Middle frontal gyrus (tissue), 1 donor: ENCODE data around the gene PLTP.
"Not testable (repeated sequence)": the region's sequence is repeated elsewhere in the genome, so short reads cannot be mapped to it uniquely, and the experiment has no call there.

Source experiments
- DNase-seq: peaks from one replicate; pipeline ENCODE4 v3.0.0-alpha.2; 2015; ENCODE audit warnings: low spot score; ENCODE audit errors: extremely low spot score

Gene PLTP

DNA sequence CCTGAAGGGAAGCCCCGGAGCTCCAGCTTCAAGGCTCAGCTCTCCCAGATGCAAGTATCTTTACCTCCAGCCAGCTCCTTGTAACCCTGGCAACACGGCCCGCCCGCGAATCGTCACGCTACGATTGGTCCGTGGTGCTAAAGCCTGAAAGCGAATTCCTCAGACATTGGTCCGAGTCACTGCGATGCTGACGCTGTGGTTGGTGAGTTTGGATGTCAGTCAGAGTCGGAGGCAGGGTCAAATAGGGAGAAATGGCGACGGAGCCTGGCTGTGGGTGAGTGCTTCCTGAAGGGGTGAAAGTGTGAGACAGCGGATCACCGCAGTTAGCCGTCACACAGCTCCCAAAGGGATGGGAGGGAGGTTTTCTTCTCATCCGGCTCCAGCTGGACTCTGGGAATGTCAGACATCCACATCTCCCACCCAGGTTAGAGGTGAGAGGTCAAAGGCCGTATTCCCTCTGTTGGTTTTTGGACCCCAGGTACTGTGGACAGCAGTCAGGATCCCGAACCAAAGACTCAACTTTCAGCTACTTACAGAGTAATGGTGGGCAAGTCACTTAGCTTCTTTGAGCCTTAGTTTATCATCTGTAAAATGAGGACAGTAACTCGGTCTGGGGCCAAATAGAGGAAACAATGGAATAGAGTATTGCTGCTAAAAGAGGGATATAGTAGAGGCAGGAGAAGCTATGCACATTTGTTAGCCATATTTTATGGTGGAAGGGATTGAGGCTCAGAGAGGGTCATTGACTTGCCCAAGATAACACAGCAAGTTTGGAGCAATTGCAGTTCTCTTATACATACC, 30.8 kb downstream of the PLTP start, which contains the start of gene ZSWIM1:
Gene ZSWIM1 (plus strand): TSS at position 240 of the 801 bp plus-strand sequence. CDS start 1,366 bp downstream, outside the sequence.
- DNase-seq: peak; percentile 99

DNA sequence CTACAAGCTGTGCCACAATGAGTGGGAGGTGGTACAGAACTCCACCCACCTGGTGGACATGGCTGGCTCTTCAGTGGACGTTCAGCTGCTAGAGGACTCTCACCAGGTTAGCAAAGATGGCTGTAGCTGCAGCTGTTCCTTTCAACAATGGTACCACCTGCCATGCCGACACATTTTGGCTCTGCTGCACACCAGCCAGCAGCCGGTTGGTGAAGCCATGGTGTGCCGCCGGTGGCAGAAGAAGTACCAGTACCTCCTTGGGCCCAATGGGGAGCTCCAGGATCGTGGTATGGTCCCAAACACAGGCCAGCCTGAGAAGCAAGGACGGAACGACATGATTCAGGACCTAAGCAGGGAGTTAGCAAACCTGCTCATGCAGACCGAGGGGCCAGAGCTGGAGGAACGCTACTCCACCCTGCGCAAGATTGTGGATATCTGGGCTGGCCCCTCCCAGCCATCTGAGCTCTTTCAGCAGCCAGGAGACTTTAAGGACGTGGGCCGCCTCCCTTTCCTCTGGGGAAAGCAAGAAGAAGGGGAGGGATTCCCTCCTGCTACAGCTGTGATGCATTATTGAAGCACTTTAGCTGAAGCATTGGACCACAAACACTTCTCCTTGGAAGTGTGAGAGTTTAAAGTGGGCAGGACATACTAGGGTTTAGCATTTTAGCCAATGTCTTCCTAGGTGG, 33.7 kb downstream of the PLTP start:
- no peak for DNase-seq

GRCh38 chr20:45874576-45874975, 37.4 kb downstream of the PLTP start:
- no peak for DNase-seq

GRCh38 chr20:45874104-45874481, 37.9 kb downstream of the PLTP start:
- not testable (repeated sequence) for DNase-seq

DNA sequence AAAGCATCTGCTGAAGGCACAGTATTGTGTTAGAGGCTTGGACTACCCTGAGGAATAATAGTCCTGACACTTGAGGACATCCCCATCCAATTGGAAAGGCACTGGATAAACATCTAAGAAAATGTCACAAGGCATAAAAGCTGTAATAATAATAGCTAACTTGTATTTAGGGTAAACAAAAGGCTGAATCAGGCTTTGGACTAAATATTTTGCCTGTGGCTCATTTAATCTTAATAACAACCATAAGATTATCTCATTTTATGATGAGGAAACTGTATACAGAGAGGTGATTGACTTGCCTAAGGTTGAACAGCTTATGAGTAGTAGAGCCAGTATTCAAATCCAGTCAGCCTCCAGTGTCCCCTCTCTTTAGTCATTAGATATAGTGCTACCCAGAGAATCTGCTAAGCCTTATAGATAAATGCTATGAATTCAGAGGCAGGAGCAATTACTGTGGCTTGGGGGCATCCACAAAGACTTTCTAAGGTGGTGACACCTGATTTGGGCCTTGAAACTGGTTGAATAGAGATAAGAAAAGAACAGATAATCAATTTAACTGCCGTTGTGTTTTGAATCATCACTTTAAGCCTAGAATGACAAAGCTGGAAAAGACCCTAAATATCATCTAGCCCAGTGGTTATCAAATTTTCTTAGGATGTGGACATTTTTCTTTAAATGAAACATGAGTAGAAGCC, 38.4 kb downstream of the PLTP start:
- DNase-seq: no peak

- no peak for DNase-seq
Measured at GRCh38 chr20:45872626-45873025, 39.3 kb downstream of the PLTP start.

DNA sequence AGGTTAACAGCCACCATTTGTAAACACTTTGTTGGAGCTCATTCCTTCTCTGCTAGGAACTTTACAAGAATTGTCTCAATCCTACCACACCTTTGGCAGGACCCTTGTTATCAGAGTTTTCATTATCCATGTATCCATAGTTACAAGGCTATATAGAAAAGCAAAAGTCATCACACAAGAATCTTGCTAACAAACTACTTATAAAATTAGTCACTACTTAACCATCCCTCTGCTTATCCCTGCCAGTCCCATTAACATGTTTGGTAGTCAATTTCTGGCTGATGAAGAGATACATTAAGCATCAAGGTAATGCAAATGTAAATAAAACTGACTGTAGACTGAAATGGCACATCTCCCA, 44.2 kb downstream of the PLTP start:
- DNase-seq: no peak

DNA sequence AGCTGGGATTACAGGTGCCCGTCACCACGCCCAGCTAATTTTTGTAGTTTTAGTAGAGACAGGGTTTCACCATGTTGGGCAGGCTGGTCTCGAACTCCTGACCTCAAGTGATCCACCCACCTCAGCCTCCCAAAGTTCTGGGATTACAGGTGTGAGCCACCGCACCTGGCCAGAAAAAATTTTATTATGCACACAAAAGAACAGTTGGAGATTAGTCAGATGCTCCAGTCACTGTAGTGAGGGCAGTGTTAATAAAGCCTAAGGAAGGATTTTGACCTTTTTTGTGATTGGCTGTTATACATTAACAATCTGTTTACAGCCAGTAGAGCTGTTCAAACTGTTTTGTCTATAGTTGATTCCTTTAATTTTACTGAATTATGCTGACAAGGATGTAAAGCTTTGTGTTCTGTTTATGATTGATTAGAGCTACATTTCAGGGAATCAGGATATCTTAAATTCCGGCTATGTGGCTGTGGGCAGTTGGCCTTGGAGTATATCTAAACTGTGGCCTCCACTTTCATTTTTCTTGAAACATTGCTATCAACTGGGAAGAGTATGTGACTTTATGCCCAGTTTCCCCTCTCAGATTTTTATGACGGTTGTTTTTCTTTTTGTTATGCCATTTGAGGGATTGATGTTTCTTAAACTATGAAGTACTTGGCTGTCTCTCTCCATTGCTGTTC, 44.7 kb downstream of the PLTP start:
- DNase-seq: no peak

DNA sequence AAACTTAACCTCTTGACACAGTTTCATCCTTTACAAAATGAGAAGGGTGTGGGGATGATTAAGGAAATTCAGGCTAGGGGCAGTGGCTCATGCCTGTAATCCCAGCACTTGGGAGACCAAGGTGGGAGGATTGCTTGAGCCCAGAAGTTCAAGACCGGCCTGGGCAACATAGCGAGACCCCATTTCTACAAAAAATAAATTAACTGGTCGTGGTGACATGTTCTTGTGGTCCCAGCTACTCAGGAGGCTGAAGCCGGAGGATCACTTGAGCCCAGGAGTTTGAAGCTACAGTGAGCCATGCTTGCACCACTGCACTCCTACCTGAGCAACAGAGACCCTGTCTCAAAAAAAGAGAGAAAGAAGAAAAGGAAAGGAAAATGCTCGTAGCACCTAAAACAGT, 45.5 kb downstream of the PLTP start:
- no peak for DNase-seq

- DNase-seq: no peak
Measured at GRCh38 chr20:45863543-45864470, 48.1 kb downstream of the PLTP start.

DNA sequence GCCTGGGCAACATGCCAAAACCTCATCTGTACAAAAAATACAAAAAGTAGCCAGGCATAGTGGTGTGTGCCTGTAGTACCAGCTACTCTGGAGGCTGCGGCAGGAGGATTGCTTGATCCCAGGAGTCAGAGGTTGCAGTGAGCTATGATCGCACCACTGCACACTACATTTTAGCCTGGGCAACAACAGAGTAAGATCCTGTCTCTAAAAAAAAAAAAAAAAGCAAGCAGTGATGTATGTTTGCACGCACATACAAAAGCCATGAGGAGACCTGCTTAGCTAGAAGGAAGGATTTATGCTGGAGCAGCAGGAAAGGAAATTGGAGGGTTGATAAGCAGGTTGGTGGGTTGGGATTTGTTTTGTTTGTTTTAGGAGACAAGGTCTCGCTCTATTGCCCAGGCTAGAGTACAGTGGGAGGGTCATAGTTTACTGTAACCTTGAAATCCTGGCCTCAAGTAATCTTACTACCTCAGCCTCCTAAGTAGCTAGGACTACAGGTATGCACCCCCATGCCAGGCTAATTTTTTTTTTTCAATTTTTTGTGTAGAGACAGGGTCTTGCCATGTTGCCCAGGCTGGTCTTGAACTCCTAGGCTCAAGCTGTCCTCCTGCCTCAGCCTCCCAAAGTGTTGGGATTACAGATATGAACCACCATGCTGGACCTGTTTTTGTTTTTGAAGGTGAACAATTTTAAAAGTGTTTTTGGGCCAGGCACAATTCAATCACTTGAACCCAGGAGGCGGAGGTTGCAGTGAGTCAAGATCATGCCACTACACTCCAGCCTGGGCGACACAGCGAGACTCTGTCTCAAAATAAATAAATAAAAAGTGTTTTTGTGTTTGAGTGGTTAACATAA, 50.5 kb downstream of the PLTP start:
- no peak for DNase-seq

DNA sequence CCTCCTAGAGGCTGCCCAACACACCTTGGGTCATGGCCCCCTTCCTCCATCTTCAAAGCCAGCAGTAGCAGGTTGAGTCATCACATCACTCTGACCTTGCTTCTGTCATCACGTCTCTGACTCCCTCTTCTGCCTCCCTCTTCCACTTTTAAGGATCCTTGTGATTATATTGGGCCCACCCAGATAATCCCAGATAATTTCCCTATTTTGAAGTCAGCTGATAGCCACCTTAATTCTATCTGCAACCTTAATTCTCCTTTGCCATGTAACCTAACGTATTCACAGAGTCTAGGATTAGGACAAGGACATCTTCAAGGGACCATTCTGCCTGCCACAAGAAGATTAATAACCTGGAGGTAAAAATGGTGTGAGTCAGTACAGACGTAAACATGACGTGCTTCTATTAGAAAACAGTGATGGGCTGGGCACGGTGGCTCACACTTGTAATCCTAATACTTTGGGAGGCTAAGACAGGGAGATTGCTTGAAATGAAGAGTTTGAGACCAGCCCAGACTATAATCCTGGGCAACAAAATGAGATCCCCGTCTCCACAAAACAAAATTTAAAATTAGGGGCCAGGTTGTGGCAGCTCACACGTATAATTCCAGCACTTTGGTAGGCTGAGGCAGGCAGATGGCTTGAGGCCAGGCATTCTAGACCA, 51.3 kb downstream of the PLTP start:
- DNase-seq: no peak

DNA sequence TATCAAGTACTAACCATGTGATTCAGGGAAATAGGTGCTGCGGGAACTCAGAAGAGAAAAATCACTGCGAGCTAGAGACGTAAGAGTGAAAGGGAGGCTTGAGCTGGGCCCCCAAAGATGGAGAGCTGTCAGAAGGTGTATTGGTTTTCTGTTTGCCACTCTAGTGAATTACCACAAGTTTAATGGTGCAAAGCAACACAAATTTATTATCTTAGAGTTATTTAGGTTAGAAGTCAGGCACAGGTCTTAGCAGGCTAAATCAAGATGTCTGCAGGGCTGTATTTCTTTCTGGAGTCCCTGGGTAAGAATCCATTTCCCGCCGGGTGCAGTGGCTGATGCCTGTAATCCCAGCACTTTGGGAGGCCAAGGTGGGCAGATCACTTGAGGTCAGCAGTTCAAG, 52.0 kb downstream of the PLTP start:
- no peak for DNase-seq

DNA sequence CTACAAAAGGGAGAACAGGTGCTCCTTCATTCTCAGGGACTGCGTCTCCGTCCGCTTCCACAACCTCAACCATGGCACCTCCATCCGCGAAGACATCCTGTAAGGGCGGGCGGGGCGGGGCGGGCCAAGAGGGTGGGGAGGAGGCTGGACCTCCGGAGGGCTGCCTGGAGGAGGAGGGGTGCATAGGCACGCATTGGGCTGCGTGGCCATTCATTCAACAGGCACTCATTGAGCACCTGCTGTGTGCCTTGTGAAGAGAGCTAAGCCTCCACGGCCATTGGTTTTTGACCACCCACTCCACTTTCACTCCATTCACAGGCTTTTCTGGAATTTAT, 54.1 kb downstream of the PLTP start:
- DNase-seq: no peak

GRCh38 chr20:45857114-45857881, 54.7 kb downstream of the PLTP start, which contains the start of the genes ACOT8 and ZSWIM3:
Gene ACOT8 (minus strand): TSS chr20:45857392. CDS start chr20:45857315, 77 bp downstream.
Gene ZSWIM3 (plus strand): TSS chr20:45857614. CDS start chr20:45857826, 212 bp downstream.
- peak; percentile 99 for DNase-seq

DNA sequence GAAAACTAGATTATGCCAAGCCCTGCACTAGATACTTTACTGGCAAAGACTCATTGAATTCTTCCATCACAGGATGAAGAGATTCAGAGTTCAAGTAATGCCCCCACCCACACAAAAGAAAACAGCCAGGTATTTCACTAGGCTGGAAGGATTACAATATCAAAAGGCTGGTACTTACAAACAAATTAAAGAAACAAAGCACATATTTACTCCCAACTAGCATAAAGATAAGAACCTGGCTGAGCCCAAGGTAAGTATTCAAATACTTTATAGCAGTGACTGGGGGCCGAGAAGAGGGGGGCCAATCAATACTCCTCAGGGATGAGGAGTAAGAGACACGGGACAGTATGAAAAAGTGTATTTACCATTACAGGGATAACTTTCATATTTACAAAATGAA, 58.5 kb downstream of the PLTP start:
- DNase-seq: no peak

DNA sequence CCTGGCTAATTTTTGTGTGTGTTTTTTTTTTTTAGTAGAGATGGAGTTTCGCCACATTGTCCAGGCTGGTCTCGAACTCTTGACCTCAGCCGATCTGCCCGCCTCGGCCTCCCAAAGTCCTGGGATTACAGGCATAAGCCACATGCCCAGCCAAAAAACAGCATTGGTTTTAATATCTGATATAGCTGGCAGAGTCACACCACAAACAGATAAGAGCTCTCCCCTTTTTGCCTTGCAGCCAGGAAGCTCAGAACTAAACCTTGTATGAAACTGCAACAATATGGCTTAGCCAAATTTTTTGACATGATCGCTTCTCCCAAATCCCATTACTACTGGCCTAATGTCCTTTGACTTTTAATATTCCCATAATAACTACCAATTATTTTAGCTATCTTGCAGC, 59.6 kb downstream of the PLTP start:
- no peak for DNase-seq

DNA sequence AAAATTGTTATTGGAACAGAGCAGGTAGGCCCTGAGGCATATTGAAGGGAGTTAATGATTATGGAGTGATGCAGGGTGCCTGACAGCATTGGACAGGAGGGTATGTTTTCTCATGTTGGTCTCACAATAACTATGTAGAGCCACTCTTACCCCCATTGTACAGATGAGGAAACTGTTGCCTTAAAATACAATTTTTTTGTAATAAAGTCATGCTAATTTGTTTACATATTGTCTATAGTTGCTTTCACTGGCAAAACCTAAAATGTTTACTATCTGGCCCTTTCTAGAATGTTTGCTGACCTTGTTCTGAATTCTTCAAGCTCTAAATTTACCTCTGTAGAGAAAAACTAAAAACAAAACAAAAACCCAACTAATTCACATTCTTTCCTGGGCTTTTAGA, 60.5 kb downstream of the PLTP start:
- no peak for DNase-seq
